ENCODE results near the gene NKX6-2. TPM values are rescaled to one million over a fixed set of nuclear protein-coding genes. Genes with fewer than 3 reads are reported as not detected.

NKX6-2 gene
- total RNA-seq, 2 donors from 2014 or later, result 5.0 TPM; not detected in 1

GRCh38 chr10:132735341-132735775 is 50.6 kb downstream of the NKX6-2 start:
- Histone ChIP-seq H3K27ac (no peak overlapping the region), H3K27me3 (replicated peaks; ENCODE audit: insufficient read depth) (no peaks in the 10 kb centered on the region), H3K9me3 (no peaks in the 10 kb centered on the region), H3K36me3 (peaks cover 0 to 3% of the 10 kb centered on the region in 2 donors), H3K4me1 (replicated peaks) (no peaks in the 10 kb centered on the region), H3K4me3 (no peak overlapping the region)
- TF ChIP-seq CTCF (IDR thresholded peaks at IDR 0.05) (no peak), POLR2AphosphoS5 (IDR thresholded peaks at IDR 0.05) (no peak), POLR2A (IDR thresholded peaks at IDR 0.05) (no peak)
- intact Hi-C loops (cut with DNase I), result no loop called here
- no peak for DNase-seq (ENCODE audit: low spot score)
- 88% methylated on average over 19 of the region's 19 CpGs for WGBS

- H3K4me1 ChIP-seq (replicated peaks), result no peaks in the 10 kb centered on the region
- TF ChIP-seq POLR2AphosphoS5 (IDR thresholded peaks at IDR 0.05), result no peak
- TF ChIP-seq POLR2A (IDR thresholded peaks at IDR 0.05), result no peak
- no peak for TF ChIP-seq CTCF (IDR thresholded peaks at IDR 0.05)
- intact Hi-C loops (cut with DNase I), result no loop called here
- no peaks in the 10 kb centered on the region for H3K9me3 ChIP-seq
- H3K4me3 ChIP-seq, result no peak overlapping the region
- no peaks in the 10 kb centered on the region for H3K27me3 ChIP-seq (replicated peaks; ENCODE audit: insufficient read depth)
- H3K27ac ChIP-seq, result no peak overlapping the region
- H3K36me3 ChIP-seq, result peaks cover 0 to 3% of the 10 kb centered on the region in 2 donors
- 93% methylated on average over 18 of the region's 19 CpGs for WGBS
- no peak for DNase-seq (ENCODE audit: low spot score)
Measured at GRCh38 chr10:132733926-132734325, 52.0 kb downstream of the NKX6-2 start.

Other genes with a start within 250 kb of the NKX6-2 start
- 10 to 100 TPM; 49.5 to 83.3 TPM for gene INPP5A, start 248.4 kb downstream of the NKX6-2 start, total RNA-seq
- 1 to 10 TPM; 1.4 to 9.3 TPM for gene CFAP46, start 156.4 kb upstream of the NKX6-2 start, total RNA-seq